Osteoblast (primary cell): ENCODE data around the gene ELOVL7. TPM values are rescaled to one million over a fixed set of nuclear protein-coding genes. Genes with fewer than 3 reads are reported as not detected.

Experiments
- DNase-seq: peaks from one replicate; pipeline ENCODE4 v3.0.0; 2011; ENCODE audit warnings: low spot score, mixed read lengths; ENCODE audit not compliant: insufficient read length; ENCODE audit errors: missing footprints
- H2AFZ ChIP-seq: 2 replicates; pipeline ENCODE4 v1.6.0; 2011; ENCODE audit warnings: mild to moderate bottlenecking, low read length
- H3K27ac ChIP-seq: 2 replicates; pipeline ENCODE4 v1.5.1; 2011; ENCODE audit warnings: mild to moderate bottlenecking, low read depth, low read length, moderate library complexity
- H3K27me3 ChIP-seq: 2 replicates; pipeline ENCODE4 v1.6.0; 2012; ENCODE audit warnings: mild to moderate bottlenecking, control low read depth, inconsistent platforms, low read length, moderate library complexity; ENCODE audit not compliant: insufficient read depth
- H3K36me3 ChIP-seq: 2 replicates; pipeline ENCODE4 v1.5.1; 2011; ENCODE audit warnings: mild to moderate bottlenecking, low read length, control low read depth, moderate library complexity; ENCODE audit not compliant: insufficient read depth
- H3K4me1 ChIP-seq: 2 replicates; pipeline ENCODE4 v1.5.1; 2011; ENCODE audit warnings: mild to moderate bottlenecking, low read length, control low read depth, moderate library complexity; ENCODE audit not compliant: insufficient read depth
- H3K4me2 ChIP-seq: 2 replicates; pipeline ENCODE4 v1.6.0; 2011; ENCODE audit warnings: mild to moderate bottlenecking, low read length; ENCODE audit not compliant: insufficient read depth
- H3K4me3 ChIP-seq: fragments of 200-600 bp; sonication (generic); 3 replicates; pipeline ENCODE4 v1.5.1; 2012; ENCODE audit warnings: mild to moderate bottlenecking, low read length, inconsistent platforms; ENCODE audit not compliant: insufficient read depth
- H3K79me2 ChIP-seq: 2 replicates; pipeline ENCODE4 v1.6.0; 2012; ENCODE audit warnings: mild to moderate bottlenecking, low read length, control low read depth, inconsistent platforms; ENCODE audit not compliant: insufficient read depth
- H3K9me3 ChIP-seq: 2 replicates; pipeline ENCODE4 v1.5.1; 2011; ENCODE audit warnings: low read depth, low read length, control low read depth
- H4K20me1 ChIP-seq: 2 replicates; pipeline ENCODE4 v1.6.0; 2012; ENCODE audit warnings: mild to moderate bottlenecking, low read length, control low read depth; ENCODE audit not compliant: insufficient read depth
- total RNA-seq: library from RNA; depleted of rRNA; stranded (reverse); fragments of >200 nt; gene quantifications from 2 replicates; pipeline ENCODE4 v1.2.3, GENCODE V29; 2012
- TF ChIP-seq, protein P1 (sequence below): IDR thresholded peaks from 2 replicates; pipeline ENCODE4 v1.5.1; 2011; ENCODE audit warnings: mild to moderate bottlenecking, low read depth, low read length, moderate library complexity; ENCODE audit errors: extremely low read depth

The ELOVL7 gene
- total RNA-seq, 1 donor = under 0.01 TPM

DNA sequence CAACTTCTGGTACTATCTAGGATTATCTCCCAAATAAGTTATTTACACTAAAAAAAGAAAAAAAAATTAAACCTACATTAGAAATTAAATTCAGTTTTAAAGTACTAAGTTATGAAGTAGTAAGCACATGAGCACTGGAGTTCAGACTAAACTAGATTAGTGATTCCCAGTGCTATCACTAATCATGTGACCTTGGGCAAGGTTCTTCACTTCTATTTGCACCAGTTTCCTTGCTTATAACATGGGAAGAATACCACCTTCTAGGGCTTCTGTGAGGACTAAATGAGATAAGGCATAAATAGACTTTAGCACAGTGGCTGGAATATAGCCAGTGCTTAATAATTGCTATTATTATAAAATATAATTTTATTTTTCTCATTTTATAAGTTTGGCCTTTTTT lies 10.5 kb downstream of the ELOVL7 start:
- no peaks in the 10 kb centered on the region for H4K20me1 ChIP-seq
- no peaks in the 10 kb centered on the region for H3K9me3 ChIP-seq
- H3K79me2 ChIP-seq = no peaks in the 10 kb centered on the region
- TF ChIP-seq, protein P1, sequence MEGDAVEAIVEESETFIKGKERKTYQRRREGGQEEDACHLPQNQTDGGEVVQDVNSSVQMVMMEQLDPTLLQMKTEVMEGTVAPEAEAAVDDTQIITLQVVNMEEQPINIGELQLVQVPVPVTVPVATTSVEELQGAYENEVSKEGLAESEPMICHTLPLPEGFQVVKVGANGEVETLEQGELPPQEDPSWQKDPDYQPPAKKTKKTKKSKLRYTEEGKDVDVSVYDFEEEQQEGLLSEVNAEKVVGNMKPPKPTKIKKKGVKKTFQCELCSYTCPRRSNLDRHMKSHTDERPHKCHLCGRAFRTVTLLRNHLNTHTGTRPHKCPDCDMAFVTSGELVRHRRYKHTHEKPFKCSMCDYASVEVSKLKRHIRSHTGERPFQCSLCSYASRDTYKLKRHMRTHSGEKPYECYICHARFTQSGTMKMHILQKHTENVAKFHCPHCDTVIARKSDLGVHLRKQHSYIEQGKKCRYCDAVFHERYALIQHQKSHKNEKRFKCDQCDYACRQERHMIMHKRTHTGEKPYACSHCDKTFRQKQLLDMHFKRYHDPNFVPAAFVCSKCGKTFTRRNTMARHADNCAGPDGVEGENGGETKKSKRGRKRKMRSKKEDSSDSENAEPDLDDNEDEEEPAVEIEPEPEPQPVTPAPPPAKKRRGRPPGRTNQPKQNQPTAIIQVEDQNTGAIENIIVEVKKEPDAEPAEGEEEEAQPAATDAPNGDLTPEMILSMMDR = no peak
- no peaks in the 10 kb centered on the region for H3K36me3 ChIP-seq
- H3K27ac ChIP-seq = no peak overlapping the region
- peaks cover 6% of the 10 kb centered on the region for H3K27me3 ChIP-seq
- no peak overlapping the region for H2AFZ ChIP-seq
- H3K4me3 ChIP-seq = no peak overlapping the region
- DNase-seq = no peak
- no peak overlapping the region for H3K4me2 ChIP-seq
- no peaks in the 10 kb centered on the region for H3K4me1 ChIP-seq

DNA sequence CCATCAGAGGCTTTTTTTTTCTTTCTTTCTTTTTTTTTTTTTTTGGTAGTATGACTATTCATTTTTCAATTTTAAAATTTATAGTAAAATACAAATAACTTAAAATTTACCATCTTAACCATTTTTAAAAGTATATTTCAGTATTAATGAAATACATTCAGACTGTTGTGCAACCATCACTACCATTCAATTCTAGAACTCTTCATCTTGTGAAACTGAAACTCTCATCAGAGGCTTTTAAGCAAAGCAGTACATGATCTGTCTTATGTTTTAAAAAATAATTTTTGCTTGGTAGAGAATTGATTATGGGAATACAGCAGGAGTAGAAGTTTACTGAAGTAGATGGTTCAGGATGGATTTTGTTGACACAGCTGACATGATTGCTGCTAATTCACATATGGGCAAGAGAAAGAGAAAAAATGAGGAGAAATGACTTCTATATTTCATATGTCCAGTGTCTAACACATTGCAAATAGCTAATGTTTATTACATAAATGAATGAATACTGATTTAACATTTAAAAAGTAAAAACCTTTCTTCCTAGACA lies 13.4 kb downstream of the ELOVL7 start:
- Histone ChIP-seq H3K27me3 (no peaks in the 10 kb centered on the region), H3K27ac (no peak overlapping the region), H2AFZ (no peak overlapping the region), H3K36me3 (no peaks in the 10 kb centered on the region), H3K4me3 (no peak overlapping the region), H3K79me2 (no peaks in the 10 kb centered on the region), H3K4me1 (no peaks in the 10 kb centered on the region), H3K4me2 (no peak overlapping the region), H4K20me1 (no peaks in the 10 kb centered on the region), H3K9me3 (no peaks in the 10 kb centered on the region)
- TF ChIP-seq, protein P1 = no peak
- DNase-seq = no peak

DNA sequence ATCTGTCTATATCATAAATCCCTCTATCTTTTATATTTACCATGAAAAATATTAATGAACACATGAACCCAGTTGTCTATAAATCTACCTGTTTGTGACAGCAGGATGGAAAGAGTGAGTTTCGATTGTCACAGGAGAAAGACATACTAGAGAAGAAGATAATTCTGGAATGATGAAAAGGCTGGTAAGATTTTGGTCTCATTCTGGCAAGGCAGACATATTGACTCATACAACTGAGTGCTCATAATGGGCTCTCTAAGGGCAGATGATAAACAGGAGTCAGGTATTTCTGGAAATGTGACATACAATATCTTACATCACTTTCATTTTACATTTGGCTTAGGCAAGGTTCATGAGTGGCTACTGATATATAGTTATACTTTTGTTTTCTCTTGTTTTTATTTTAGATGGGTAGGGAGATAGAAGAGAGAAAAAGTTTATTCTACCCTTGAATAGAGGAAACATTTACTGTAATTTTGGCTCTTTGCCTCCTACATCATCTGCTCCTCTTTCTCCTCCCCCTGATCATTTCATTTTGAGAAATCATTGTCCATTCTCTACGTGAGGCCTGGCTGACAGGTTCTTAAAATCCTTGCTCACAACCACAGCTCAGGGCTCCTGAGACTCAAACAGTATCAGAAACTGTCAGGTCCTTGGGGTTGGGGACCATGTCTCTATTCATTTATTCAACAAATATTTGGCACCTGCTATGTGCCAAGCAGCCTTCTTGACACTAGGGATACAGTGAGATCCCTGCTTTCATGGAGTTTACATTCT lies 14.4 kb downstream of the ELOVL7 start:
- no peak overlapping the region for H3K4me2 ChIP-seq
- H4K20me1 ChIP-seq = no peaks in the 10 kb centered on the region
- no peak overlapping the region for H2AFZ ChIP-seq
- H3K79me2 ChIP-seq = no peaks in the 10 kb centered on the region
- H3K27me3 ChIP-seq = no peaks in the 10 kb centered on the region
- no peak overlapping the region for H3K4me3 ChIP-seq
- no peaks in the 10 kb centered on the region for H3K9me3 ChIP-seq
- no peaks in the 10 kb centered on the region for H3K4me1 ChIP-seq
- H3K36me3 ChIP-seq = no peaks in the 10 kb centered on the region
- H3K27ac ChIP-seq = no peak overlapping the region
- DNase-seq = no peak
- TF ChIP-seq, protein P1 = no peak

DNA sequence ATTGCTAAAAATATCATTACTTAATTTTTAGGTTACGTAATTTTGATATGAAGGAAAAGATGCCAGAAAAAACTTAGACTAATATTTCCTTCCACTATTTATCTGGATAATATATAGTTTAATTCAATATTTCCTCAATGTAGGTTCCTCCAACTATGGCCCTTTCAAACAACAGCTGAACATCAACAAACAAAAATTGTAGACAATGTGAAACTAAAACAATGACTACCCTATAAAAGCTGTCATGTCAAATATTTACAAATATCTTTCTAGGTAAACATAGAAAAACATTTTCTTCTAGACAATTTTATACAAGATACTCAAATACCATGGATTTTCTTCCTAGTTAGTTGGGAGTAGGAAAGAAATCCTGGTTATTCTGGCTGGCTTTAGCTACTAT lies 16.9 kb downstream of the ELOVL7 start:
- no peaks in the 10 kb centered on the region for H4K20me1 ChIP-seq
- no peaks in the 10 kb centered on the region for H3K36me3 ChIP-seq
- no peaks in the 10 kb centered on the region for H3K4me1 ChIP-seq
- no peak for DNase-seq
- no peaks in the 10 kb centered on the region for H3K9me3 ChIP-seq
- no peak overlapping the region for H2AFZ ChIP-seq
- no peak overlapping the region for H3K4me2 ChIP-seq
- no peaks in the 10 kb centered on the region for H3K79me2 ChIP-seq
- no peaks in the 10 kb centered on the region for H3K27me3 ChIP-seq
- no peak overlapping the region for H3K4me3 ChIP-seq
- TF ChIP-seq, protein P1 = no peak
- H3K27ac ChIP-seq = no peak overlapping the region
